T-helper 1 cell treated with Interleukin-12 subunit alpha and Interleukin-12 subunit beta and Interleukin-4 antibody, amounts not matched to agents 30 ng/mL and 1 ng/mL, for 36 hours (primary cell): ENCODE measurements around the gene MAP1LC3B2. TPM values are rescaled to one million over a fixed set of nuclear protein-coding genes. Genes with fewer than 3 reads are reported as not detected.

Experiments used
- intact Hi-C: fragments of 100-400 bp; cut with micrococcal nuclease; formaldehyde crosslinking; loops from one replicate; pipeline ENCODE4 v1.15.1; 2024
- total RNA-seq: library from RNA; stranded (reverse); gene quantifications from 2 replicates; pipeline ENCODE4 v1.2.3, GENCODE V29; 2022

Gene MAP1LC3B2
- total RNA-seq, 1 donor from 2014 or later: 2.3 TPM

GRCh38 chr12:116591855-116592637, 32.9 kb downstream of the MAP1LC3B2 start:
- intact Hi-C loops: loop anchor here (10.0 kb wide), 1 partner anchor 237 kb away; no protein-coding TSS in a partner anchor

DNA sequence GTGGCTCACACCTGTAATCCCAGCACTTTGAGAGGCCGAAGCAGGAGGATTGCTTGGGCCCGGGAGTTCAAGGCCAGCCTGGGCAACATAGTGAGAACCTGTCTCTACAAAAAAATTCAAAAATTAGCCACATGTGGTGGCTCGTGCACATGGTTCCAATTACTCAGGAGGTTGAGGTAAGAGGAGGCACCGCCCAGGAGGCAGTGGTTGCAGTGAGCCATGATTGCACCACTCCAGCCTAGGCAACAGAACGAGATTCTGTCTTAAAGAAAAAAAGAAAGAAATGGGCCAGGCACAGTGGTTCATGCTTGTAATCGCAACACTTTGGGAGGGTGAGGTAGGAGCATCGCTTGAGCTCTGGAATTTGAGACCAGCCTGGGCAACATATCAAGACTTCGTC, 33.5 kb downstream of the MAP1LC3B2 start:
- intact Hi-C loops: loop anchor here (10.0 kb wide), 1 partner anchor 238 kb away; no protein-coding TSS in a partner anchor

DNA sequence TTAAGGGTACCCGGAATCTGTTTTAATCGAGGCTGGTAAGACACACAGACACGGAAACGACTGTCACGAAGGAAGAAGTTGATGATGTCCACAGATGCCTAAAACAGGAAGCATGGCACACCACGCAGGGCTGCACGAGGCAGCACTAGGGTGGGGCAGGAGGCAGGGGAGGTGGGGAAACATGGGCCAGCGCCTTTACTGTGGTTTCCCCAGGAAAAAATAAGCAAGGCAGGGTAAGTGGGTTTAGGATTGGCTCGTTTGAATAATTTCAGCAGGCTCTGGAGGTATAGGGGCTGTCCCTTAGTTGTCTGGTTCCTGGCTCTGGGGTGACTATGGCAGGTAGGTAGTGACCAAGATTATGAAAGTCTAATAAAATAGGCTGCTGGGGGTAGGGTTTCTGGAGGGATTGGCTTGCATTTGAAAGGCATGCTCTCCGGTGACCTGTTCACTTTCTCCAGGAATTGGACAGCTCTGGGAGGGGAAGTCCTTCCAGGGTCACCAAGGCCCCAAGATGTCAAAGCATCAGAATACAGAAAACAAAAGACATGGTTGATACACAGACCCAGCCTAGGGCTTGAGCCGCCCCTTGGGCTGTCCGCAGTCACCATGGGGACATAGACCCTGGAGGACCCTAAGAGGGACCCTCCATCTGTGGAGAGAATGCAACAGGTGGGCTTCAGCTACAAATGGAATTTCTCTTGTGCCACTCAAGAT, 35.3 kb downstream of the MAP1LC3B2 start:
- intact Hi-C loops: loop anchor here (1.0 to 10.0 kb wide), 5 partner anchors 35 to 534 kb away; partner anchors contain the start of gene MAP1LC3B2

DNA sequence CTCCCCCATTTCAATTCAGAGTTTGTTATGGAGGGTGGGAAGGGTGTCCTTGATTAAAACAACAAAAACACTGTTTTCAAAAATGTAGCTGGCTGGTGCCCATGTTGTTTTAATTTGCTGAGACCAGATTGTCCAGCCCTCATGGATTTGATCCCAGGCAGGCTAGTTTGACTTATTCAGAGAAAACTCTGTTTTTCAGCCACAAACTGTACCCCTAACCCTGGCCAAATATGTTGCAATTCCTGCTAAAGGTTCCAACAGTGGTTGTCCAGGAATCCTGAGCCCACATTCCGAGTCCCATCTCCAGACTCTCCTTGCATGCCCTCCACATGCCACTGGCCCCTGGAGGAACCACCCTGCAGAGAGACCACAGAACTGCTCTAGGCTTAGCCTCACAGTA, 36.0 kb downstream of the MAP1LC3B2 start:
- intact Hi-C loops: loop anchor here (2.0 to 10.0 kb wide), 3 partner anchors 240 to 534 kb away; no protein-coding TSS in a partner anchor

DNA sequence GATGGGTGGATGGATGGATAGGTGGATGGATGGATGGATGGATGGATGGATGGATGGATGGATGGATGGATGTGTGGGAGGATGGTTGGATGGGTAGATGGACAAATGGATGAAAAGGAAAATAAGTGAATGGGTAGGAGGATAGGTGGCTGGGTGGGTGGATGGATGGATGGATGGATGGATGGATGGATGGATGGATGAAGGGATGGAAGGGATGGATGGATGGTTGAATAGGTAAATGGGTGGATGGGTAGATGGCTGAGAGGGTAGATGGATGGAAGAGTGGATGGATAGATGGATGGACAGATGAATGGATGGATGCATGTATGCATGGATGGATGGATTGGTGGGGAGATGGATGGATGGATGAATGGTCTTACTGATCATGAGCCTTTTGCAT, 36.5 kb downstream of the MAP1LC3B2 start:
- intact Hi-C loops: loop anchor here (2.0 to 10.0 kb wide), 3 partner anchors 241 to 535 kb away; no protein-coding TSS in a partner anchor

- intact Hi-C loops: loop anchor here (2.0 to 10.0 kb wide), 3 partner anchors 243 to 456 kb away; partner anchors contain the start of gene MED13L
Observed at GRCh38 chr12:116597886-116598285, 38.7 kb downstream of the MAP1LC3B2 start.

GRCh38 chr12:116598311-116599284, 39.4 kb downstream of the MAP1LC3B2 start:
- intact Hi-C loops: loop anchor here (1.0 to 10.0 kb wide), 4 partner anchors 244 to 600 kb away; partner anchors contain the start of gene MED13L

DNA sequence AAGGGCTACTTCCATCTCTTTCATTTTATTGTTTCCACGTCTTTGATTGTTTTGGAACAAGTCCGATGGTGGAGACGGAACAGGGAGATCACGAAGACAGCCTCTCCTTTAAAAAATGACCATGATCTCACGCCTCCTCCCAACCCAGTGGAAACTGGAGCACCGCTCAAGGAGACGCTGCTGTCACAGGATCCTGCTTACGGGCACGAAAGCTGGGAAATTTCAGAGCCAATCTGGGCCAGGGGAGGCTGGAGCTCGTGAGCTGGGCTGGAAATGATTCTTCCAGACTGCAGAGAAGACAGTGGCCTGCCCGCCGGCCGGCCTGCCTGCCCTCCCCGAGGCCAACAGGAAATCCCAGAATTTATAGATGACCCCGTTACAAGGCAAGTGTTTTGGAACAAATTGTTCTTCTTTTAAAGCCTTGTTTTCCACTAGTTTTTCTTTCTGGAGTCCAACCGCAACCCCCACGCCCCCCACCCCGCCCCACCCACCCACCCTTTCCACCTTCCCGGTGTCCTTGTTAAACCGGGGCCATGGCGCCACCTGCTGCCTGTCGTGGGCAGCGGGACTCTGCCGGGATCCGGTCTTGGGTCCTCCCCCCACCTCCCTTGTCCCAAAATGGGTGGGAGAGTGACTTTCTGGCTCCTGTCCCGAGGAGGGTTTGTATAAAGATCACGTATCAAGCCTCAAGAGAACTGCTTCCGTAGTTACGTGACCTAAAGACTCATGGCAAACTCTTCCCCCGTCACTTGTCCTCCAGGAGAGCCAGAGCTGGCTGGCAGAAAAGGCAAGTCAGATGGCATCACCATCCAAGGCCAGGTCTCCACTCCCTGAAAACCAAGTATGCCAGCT, 40.3 kb downstream of the MAP1LC3B2 start:
- intact Hi-C loops: loop anchor here (1.0 to 10.0 kb wide), 6 partner anchors 245 to 601 kb away; partner anchors contain the start of gene MED13L

DNA sequence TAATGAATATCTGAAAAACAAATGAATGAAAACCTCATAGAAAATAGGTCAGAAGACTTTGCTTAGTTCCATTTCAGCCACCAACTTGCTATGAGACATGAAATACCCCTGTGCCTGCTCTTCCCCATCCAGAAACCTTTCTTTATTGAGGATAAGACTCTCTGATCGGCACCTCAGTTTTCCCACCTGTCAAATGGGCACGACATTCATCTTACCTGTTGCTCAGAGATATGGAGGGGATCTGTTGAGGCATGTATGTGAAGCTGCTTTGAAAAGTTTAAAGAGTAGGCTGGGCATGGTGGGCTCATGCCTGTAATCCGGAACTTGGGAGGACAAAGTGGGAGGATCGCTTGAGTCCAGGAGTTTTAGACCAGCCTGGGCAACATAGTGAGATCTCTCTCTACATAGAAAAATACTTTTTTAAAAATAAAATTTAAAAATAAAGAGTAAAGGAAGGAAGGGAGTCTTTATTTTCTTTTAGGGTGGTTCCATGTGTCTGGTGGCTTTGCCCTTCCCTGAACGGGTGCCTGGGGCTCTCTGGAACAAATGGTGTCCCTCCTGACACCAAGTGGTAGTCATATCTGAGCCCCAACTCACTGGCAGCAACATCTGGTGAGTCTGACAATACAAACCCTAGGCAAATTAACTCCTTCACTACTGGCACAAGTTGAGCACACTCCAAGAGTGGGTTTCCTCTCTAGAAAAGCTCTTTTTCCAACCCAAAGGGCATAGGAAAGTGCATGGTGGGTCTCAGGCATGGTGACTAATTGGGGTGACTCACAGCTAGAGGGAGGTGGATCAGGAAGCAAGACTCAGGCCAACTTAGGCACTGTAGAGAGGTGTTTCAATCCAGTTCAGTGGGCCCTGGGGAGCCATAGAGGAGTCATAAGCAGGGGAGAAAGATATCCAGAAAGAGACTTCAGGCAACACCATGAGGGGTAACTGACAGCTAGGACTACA, 42.1 kb downstream of the MAP1LC3B2 start:
- intact Hi-C loops: loop anchor here (2.0 to 5.0 kb wide), 2 partner anchors 534 to 584 kb away; no protein-coding TSS in a partner anchor

DNA sequence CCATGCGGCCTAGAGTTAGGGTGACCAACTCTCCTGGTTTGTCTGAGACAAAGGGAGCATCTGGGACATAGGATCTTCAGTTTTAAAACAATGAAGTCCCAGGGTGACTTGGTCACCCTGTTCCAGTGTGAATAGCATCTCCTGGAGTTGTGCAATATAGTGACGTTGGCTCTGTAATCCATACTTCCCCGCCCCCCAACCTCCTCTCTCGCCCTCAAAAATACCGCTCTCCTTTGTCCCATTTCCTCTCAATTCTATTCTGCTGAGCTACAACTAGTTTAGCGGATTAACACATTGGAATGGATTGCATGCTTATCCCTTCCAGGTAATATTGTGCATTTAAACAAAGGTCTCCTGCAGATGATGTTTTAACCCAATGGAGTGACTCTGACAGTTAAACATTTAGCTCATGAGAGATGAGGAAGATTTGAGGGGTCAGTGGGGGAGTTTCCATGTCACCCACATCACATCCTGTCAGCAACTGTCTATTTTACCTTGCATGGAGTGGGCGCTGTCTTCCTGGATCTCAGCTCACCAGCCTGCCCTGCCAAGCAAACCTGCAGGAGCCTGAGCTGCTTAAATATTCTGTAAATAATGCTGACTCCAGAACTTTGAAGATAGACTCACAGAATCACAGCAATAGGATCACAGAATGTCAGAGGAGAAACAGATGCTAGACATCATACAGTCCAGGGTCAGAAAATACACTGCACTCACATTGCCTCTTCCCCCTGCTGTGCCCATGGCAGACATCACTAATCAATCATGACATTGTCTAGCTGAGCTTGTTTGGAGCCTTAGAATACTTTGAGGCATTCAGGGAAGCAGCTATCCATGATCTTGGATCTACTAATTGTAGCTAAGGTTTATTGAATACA, 43.0 kb downstream of the MAP1LC3B2 start:
- intact Hi-C loops: loop anchor here (2.0 to 5.0 kb wide), 2 partner anchors 535 to 585 kb away; no protein-coding TSS in a partner anchor

DNA sequence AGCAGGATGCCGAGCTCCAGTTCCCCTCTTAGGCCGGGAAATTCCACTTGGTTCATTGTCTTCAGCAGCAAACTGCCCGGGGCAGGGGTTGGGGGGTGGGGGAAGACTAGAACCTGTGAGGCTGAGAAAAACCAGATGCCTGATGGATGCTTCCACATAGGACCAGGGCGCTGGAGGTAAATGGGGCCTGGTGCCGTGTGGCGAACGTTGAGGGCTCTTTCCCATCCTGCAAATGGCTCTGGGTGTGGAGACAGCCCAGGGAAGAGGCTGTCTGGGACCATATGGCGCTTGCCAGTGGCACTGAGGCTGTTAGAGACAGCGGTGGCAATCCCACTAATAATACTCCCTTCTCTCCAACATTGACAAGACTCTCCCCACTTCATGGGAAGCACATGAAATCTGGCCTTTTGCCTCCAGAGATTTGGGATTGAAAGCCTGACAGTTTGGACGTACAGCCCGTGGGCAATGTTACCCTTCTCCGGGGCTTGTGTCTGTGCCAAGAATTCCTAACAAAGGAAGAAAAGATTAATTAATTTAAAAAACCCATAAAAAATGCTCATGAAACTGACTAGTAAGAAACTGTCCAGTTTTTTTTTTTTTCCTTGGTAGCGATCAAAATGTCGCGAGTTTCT, 44.5 kb downstream of the MAP1LC3B2 start:
- intact Hi-C loops: loop anchor here (5.0 kb wide), 1 partner anchor 586 kb away; no protein-coding TSS in a partner anchor

DNA sequence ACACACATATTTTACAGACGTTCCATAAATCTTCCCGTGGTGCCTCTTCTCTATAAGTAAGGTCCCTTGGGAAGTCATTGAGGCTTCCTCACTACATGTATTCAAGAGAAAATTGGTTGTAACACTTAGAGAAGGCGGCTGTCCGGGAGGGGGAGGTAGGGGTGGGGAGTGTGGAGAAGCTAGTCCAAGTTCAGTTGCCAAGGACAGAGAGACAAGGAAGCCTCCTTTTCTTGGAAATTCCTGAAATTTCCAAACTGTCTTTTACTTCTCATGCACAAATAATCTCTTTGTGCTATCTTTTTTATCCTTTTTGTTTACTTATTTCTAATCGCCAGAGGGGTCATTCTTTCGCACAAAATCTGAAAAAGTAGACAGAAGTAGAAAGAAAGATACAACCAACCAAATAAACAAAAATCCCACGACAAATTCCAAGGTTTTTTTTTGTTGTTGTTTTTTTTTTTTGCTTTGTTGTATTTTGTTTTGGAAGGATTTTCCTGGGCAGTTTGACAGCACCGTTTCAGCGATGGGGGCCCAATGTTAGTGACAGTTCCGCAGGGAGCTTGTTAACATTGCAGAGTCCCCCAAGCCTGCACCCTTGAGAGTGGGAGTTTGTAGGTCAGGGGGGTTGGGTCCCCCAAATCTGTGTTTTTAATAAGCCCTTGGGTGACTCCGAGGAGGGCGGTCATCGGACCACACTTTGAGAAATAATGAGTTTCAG, 45.2 kb downstream of the MAP1LC3B2 start:
- intact Hi-C loops: loop anchor here (5.0 kb wide), 1 partner anchor 587 kb away; no protein-coding TSS in a partner anchor

DNA sequence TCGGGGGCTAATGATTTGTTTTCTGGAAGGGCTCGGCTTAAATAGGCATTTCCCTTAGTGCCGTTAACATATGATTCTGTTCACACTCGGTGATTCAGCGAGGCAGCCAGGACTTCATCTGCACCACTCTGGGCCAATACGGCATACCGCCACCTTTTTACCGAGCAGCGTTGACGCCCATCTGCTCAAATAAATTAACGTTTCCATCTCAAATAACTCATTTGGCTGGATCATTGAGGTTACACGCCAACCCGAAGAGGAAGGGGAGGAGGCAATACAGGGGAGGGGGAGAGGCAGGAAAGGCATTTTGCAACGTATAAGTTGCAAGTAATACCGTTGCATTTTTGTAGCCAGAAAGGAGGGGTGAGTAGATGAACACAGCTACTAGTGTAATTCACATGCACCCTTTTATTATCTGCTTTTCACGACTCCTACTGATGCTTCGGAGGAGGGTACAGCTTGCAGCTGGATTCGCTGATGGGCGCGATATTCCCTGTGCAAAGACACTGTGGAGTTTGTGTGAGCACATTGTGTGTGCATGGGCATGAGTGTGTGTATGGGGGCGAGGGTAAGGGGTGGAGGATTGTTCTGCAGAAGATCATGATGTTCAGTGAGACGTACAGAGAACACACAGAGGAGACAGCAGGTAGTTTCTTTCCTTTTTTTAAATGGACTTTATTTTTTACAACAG, 45.9 kb downstream of the MAP1LC3B2 start:
- intact Hi-C loops: loop anchor here (5.0 kb wide), 1 partner anchor 588 kb away; no protein-coding TSS in a partner anchor

- intact Hi-C loops: no loop called here
Observed at GRCh38 chr12:116606397-116606796, 47.2 kb downstream of the MAP1LC3B2 start.

DNA sequence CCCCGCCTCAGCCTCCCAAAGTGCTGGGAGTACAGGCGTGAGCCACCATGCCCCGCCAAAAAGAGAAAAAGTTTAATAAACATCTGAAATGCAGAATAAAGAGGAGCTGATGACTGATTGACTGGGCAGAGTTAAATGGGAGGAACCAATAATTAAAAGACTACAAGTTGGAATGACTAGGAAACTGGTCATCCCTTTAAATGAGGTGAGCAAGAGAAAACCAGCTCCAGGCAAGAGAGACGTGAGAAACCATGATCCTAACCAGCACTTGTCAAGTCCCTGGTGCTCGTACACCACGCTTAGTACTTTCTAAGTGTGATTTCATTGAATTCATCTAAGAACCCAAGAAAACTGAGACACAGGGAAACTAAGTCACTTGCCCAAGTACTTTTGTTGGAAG, 47.9 kb downstream of the MAP1LC3B2 start:
- intact Hi-C loops: no loop called here
